ENCODE results near the gene SLC5A1.

DNA sequence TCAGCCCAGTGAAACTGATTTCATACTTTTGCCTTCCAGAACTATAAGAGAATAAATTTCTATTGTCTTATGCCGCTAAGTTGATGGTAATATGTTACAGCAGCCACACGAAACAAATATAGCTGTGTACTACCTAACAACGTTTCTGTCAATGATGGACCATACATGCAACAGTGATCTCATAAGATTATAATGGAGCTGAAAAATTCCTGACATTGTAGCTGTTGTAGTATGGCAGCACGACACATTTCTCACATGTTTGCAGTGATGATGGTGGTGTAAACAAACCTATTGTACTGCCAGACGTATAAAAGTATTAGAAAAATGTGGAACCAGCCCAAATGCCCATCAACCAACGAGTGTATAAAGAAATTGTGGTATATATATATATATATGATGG, 5.8 kb upstream of the SLC5A1 start:
- TF ChIP-seq CTCF (IDR thresholded peaks at IDR 0.05; ENCODE audit: insufficient read depth, low read length, poor library complexity, severe bottlenecking) (no peak), EZH2phosphoT487 (conservative IDR thresholded peaks at IDR 0.05; ENCODE audit: low read length) (no peak)

Data from SU-DHL-6 (cell line).